DND-41 (cell line): ENCODE results near the gene OR52L1.

Experiments used
- ATAC-seq: fragments of 200-7000 bp; cut with Tn5 transposase; 3 replicates; pipeline ENCODE4 v1.9.1; 2021; ENCODE audit warnings: low read depth; ENCODE audit not compliant: insufficient read depth
- DNase-seq: peaks from one replicate; pipeline ENCODE4 v3.0.0-alpha.2; 2020
- H2AFZ ChIP-seq: 2 replicates; pipeline ENCODE4 v1.6.0; 2012; ENCODE audit warnings: low read depth, low read length
- H3K27ac ChIP-seq: 2 replicates; pipeline ENCODE4 v1.5.1; 2012; ENCODE audit warnings: low read length, inconsistent platforms
- H3K27me3 ChIP-seq: fragments of 200-600 bp; sonication (generic); 2 replicates; pipeline ENCODE4 v1.6.0; 2012; ENCODE audit warnings: low read length, mild to moderate bottlenecking, inconsistent platforms; ENCODE audit not compliant: insufficient read depth, poor library complexity
- H3K36me3 ChIP-seq: 2 replicates; pipeline ENCODE4 v1.5.1; 2012; ENCODE audit warnings: low read length, inconsistent platforms; ENCODE audit not compliant: insufficient read depth
- H3K4me1 ChIP-seq: 2 replicates; pipeline ENCODE4 v1.5.1; 2012; ENCODE audit warnings: mild to moderate bottlenecking, low read length; ENCODE audit not compliant: insufficient read depth
- H3K4me2 ChIP-seq: 2 replicates; pipeline ENCODE4 v1.6.0; 2012; ENCODE audit warnings: mild to moderate bottlenecking, moderate library complexity, low read length, inconsistent platforms; ENCODE audit not compliant: insufficient read depth
- H3K4me3 ChIP-seq, 2 experiments: fragments of 200-600 bp in 1 of 2; shearing (Covaris generic) in 1 of 2; 2 replicates each; pipeline ENCODE4 v1.5.1; 2012 to 2016; ENCODE audit warnings: inconsistent platforms in 2 of 2, low read length in 2 of 2, mild to moderate bottlenecking in 2 of 2, low read depth in 1 of 2, moderate library complexity in 1 of 2
- H3K79me2 ChIP-seq: 2 replicates; pipeline ENCODE4 v1.6.0; 2012; ENCODE audit warnings: low read length, inconsistent platforms; ENCODE audit not compliant: insufficient read depth
- H3K9ac ChIP-seq: 2 replicates; pipeline ENCODE4 v1.6.0; 2012; ENCODE audit warnings: low read depth, mild to moderate bottlenecking, inconsistent platforms, low read length, moderate library complexity
- H3K9me3 ChIP-seq: 2 replicates; pipeline ENCODE4 v1.5.1; 2012; ENCODE audit warnings: low read length, moderate library complexity, mild to moderate bottlenecking, inconsistent platforms; ENCODE audit not compliant: insufficient read depth, severe bottlenecking
- H4K20me1 ChIP-seq: 2 replicates; pipeline ENCODE4 v1.6.0; 2012; ENCODE audit warnings: low read length; ENCODE audit not compliant: insufficient read depth
- EZH2 ChIP-seq: IDR thresholded peaks from 3 replicates; pipeline ENCODE4 v1.6.1; 2012; ENCODE audit warnings: borderline replicate concordance, low read depth, mild to moderate bottlenecking, moderate library complexity, low read length, inconsistent platforms; ENCODE audit not compliant: severe bottlenecking
- TF ChIP-seq, protein P1 (sequence below): IDR thresholded peaks from 2 replicates; pipeline ENCODE4 v1.5.1; 2012; ENCODE audit warnings: borderline replicate concordance, low read length, moderate library complexity, mild to moderate bottlenecking; ENCODE audit not compliant: poor library complexity, severe bottlenecking; ENCODE audit errors: extremely low read depth

Gene OR52L1

GRCh38 chr11:5941951-5942350, 44.8 kb downstream of the OR52L1 start, which contains the start of gene OR56A3:
TSS of gene OR56A3 (plus strand) at chr11:5942251. CDS start at chr11:5947347, 5,096 bp downstream.
- H4K20me1 ChIP-seq, result no peaks in the 10 kb centered on the region
- H3K27me3 ChIP-seq, result peaks cover 4% of the 10 kb centered on the region
- no peak within 1 kb of the TSS for H3K4me3 ChIP-seq
- H3K36me3 ChIP-seq, result no peaks in the 10 kb centered on the region
- H2AFZ ChIP-seq, result no peak within 1 kb of the TSS
- no peak for ATAC-seq
- no peak within 1 kb of the TSS for H3K4me2 ChIP-seq
- TF ChIP-seq, protein P1, sequence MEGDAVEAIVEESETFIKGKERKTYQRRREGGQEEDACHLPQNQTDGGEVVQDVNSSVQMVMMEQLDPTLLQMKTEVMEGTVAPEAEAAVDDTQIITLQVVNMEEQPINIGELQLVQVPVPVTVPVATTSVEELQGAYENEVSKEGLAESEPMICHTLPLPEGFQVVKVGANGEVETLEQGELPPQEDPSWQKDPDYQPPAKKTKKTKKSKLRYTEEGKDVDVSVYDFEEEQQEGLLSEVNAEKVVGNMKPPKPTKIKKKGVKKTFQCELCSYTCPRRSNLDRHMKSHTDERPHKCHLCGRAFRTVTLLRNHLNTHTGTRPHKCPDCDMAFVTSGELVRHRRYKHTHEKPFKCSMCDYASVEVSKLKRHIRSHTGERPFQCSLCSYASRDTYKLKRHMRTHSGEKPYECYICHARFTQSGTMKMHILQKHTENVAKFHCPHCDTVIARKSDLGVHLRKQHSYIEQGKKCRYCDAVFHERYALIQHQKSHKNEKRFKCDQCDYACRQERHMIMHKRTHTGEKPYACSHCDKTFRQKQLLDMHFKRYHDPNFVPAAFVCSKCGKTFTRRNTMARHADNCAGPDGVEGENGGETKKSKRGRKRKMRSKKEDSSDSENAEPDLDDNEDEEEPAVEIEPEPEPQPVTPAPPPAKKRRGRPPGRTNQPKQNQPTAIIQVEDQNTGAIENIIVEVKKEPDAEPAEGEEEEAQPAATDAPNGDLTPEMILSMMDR, result no peak
- no peak for TF ChIP-seq EZH2
- no peaks in the 10 kb centered on the region for H3K4me1 ChIP-seq
- no peak within 1 kb of the TSS for H3K27ac ChIP-seq
- no peaks in the 10 kb centered on the region for H3K79me2 ChIP-seq
- no peak for DNase-seq
- H3K9ac ChIP-seq, result no peak within 1 kb of the TSS
- H3K9me3 ChIP-seq, result no peaks in the 10 kb centered on the region

- peaks cover 4% of the 10 kb centered on the region for H3K27me3 ChIP-seq
- H4K20me1 ChIP-seq, result no peaks in the 10 kb centered on the region
- H3K4me3 ChIP-seq, result no peak overlapping the region
- no peak for DNase-seq
- H3K9ac ChIP-seq, result no peak overlapping the region
- H2AFZ ChIP-seq, result no peak overlapping the region
- no peaks in the 10 kb centered on the region for H3K4me1 ChIP-seq
- no peak overlapping the region for H3K27ac ChIP-seq
- no peaks in the 10 kb centered on the region for H3K36me3 ChIP-seq
- no peak overlapping the region for H3K4me2 ChIP-seq
- H3K9me3 ChIP-seq, result no peaks in the 10 kb centered on the region
- TF ChIP-seq EZH2, result no peak
- TF ChIP-seq, protein P1, result no peak
- no peaks in the 10 kb centered on the region for H3K79me2 ChIP-seq
- ATAC-seq, result no peak
These were observed 46.0 kb downstream of the OR52L1 start for GRCh38 chr11:5940748-5941147.

DNA sequence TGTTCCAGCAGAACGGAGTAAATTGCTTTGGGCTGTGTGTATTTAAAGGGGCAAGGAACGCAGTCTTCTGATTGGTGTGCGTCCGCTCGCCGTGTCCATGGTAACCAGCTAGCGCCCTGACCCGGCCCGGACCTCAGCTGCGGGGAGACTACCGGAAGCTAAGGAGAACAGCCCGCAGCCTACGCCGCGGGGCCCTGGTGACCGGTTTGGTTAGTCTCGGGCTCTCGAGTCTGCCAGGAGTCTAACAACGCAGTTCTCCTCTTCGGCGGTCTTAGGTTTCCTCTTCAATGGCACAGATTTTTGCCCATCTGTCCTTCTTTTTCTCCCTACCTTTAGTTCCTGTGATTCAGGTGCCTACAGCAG, 48.2 kb downstream of the OR52L1 start:
- TF ChIP-seq, protein P1, result no peak
- TF ChIP-seq EZH2, result no peak
- no peak overlapping the region for H3K4me2 ChIP-seq

More for the DNA sequence above, 48.2 kb downstream of the OR52L1 start:
- no peaks in the 10 kb centered on the region for H3K79me2 ChIP-seq
- H2AFZ ChIP-seq, result no peak overlapping the region
- no peaks in the 10 kb centered on the region for H3K36me3 ChIP-seq
- no peaks in the 10 kb centered on the region for H3K4me1 ChIP-seq
- H3K4me3 ChIP-seq, result no peak overlapping the region
- ATAC-seq (no peak), DNase-seq (no peak)
- H3K9me3 ChIP-seq, result no peaks in the 10 kb centered on the region
- no peak overlapping the region for H3K27ac ChIP-seq
- H3K27me3 ChIP-seq, result no peaks in the 10 kb centered on the region
- H3K9ac ChIP-seq, result no peak overlapping the region
- no peaks in the 10 kb centered on the region for H4K20me1 ChIP-seq
